HG02884 (cell line): ENCODE results near the gene IGF1R.
A peak's percentile ranks its signal among the peaks of the same experiment; 100 is the strongest.

Source experiments
- ATAC-seq: cut with Tn5 transposase; IDR thresholded peaks from one replicate; pipeline ENCODE4 v1.9.1; 2021; ENCODE audit warnings: mild to moderate bottlenecking, moderate library complexity; ENCODE audit not compliant: unreplicated experiment

IGF1R gene

GRCh38 chr15:98648654-98649471 lies 524 bp downstream of the IGF1R start:
- ATAC-seq: peak; percentile 14

- ATAC-seq: no peak
Observed at GRCh38 chr15:98649472-98650416, 1.4 kb downstream of the IGF1R start.

GRCh38 chr15:98650417-98651035 lies 2.2 kb downstream of the IGF1R start:
- ATAC-seq: no peak

GRCh38 chr15:98651036-98651481 lies 2.7 kb downstream of the IGF1R start:
- no peak for ATAC-seq

GRCh38 chr15:98651581-98652220 lies 3.4 kb downstream of the IGF1R start:
- ATAC-seq: no peak

GRCh38 chr15:98653686-98654085 lies 5.3 kb downstream of the IGF1R start:
- no peak for ATAC-seq

- no peak for ATAC-seq
Observed at GRCh38 chr15:98654790-98655360, 6.5 kb downstream of the IGF1R start.

GRCh38 chr15:98655732-98656131 lies 7.4 kb downstream of the IGF1R start:
- ATAC-seq: no peak

- no peak for ATAC-seq
Observed at GRCh38 chr15:98657721-98658120, 9.4 kb downstream of the IGF1R start.

- peak; percentile 94 for ATAC-seq
Observed at GRCh38 chr15:98658831-98659699, 10.7 kb downstream of the IGF1R start.

GRCh38 chr15:98660055-98660454 lies 11.7 kb downstream of the IGF1R start:
- ATAC-seq: no peak

- no peak for ATAC-seq
Observed at GRCh38 chr15:98663045-98663444, 14.7 kb downstream of the IGF1R start.

GRCh38 chr15:98663606-98664005 lies 15.3 kb downstream of the IGF1R start:
- ATAC-seq: no peak

- ATAC-seq: no peak
Observed at GRCh38 chr15:98666441-98666840, 18.1 kb downstream of the IGF1R start.

GRCh38 chr15:98666841-98667240 lies 18.5 kb downstream of the IGF1R start:
- no peak for ATAC-seq

GRCh38 chr15:98667521-98668179 lies 19.3 kb downstream of the IGF1R start:
- no peak for ATAC-seq

GRCh38 chr15:98668566-98669308 lies 20.4 kb downstream of the IGF1R start:
- no peak for ATAC-seq

- ATAC-seq: no peak
Observed at GRCh38 chr15:98669638-98670037, 21.3 kb downstream of the IGF1R start.
